ENCODE measurements around the gene MYO3B. TPM values are rescaled to one million over a fixed set of nuclear protein-coding genes. Genes with fewer than 3 reads are reported as not detected.

Gene MYO3B
- total and polyA plus RNA-seq, 8 donors = 1.3 to 4.1 (median 2.6) TPM; not detected in 1

- Histone ChIP-seq H3K4me3 (no peak overlapping the region), H3K27ac (no peak overlapping the region), H3K36me3 (no peaks in the 10 kb centered on the region), H3K9me3 (no peaks in the 10 kb centered on the region), H3K27me3 (peaks cover 13 to 28% of the 10 kb centered on the region in 2 donors), H3K4me1 (peaks cover 0 to 3% of the 10 kb centered on the region in 2 donors)
- no peak for DNase-seq
- intact Hi-C loops (cut with DNase I) = no loop called here
- no peak for TF ChIP-seq CTCF (IDR thresholded peaks at IDR 0.05)
- no peak for ATAC-seq
Observed at GRCh38 chr2:170362313-170362870, 184.4 kb downstream of the MYO3B start.

GRCh38 chr2:170362871-170363631 lies 185.1 kb downstream of the MYO3B start:
- no peak overlapping the region for H3K4me3 ChIP-seq
- DNase-seq (no peak), ATAC-seq (no peak)
- peaks cover 0 to 3% of the 10 kb centered on the region in 2 donors for H3K4me1 ChIP-seq
- intact Hi-C loops (cut with DNase I) = no loop called here
- H3K27me3 ChIP-seq = peaks cover 18 to 34% of the 10 kb centered on the region in 2 donors
- no peak overlapping the region for H3K27ac ChIP-seq
- TF ChIP-seq CTCF (IDR thresholded peaks at IDR 0.05) = no peak
- no peaks in the 10 kb centered on the region for H3K9me3 ChIP-seq
- no peaks in the 10 kb centered on the region for H3K36me3 ChIP-seq

GRCh38 chr2:170365003-170365402 lies 187.1 kb downstream of the MYO3B start:
- Histone ChIP-seq H3K27ac (no peak overlapping the region), H3K4me3 (no peak overlapping the region), H3K4me1 (peaks cover 0 to 3% of the 10 kb centered on the region in 2 donors), H3K27me3 (peaks cover 34 to 51% of the 10 kb centered on the region in 2 donors), H3K36me3 (no peaks in the 10 kb centered on the region), H3K9me3 (no peaks in the 10 kb centered on the region)
- no peak for DNase-seq
- intact Hi-C loops (cut with DNase I) = no loop called here
- TF ChIP-seq CTCF (IDR thresholded peaks at IDR 0.05) = no peak
- no peak for ATAC-seq

- Histone ChIP-seq H3K4me1 (peaks cover 0 to 3% of the 10 kb centered on the region in 2 donors), H3K9me3 (no peaks in the 10 kb centered on the region), H3K36me3 (no peaks in the 10 kb centered on the region), H3K4me3 (no peak overlapping the region), H3K27me3 (peaks cover 34 to 55% of the 10 kb centered on the region in 2 donors), H3K27ac (no peak overlapping the region)
- ATAC-seq (no peak), DNase-seq (no peak)
- no peak for TF ChIP-seq CTCF (IDR thresholded peaks at IDR 0.05)
- intact Hi-C loops (cut with DNase I) = no loop called here
Observed at GRCh38 chr2:170365686-170366085, 187.7 kb downstream of the MYO3B start.

- ATAC-seq = no peak
- DNase-seq = no peak
- Histone ChIP-seq H3K4me1 (no peaks in the 10 kb centered on the region), H3K4me3 (no peak overlapping the region), H3K27ac (no peak overlapping the region), H3K27me3 (peaks cover 34 to 60% of the 10 kb centered on the region in 2 donors), H3K36me3 (no peaks in the 10 kb centered on the region), H3K9me3 (no peaks in the 10 kb centered on the region)
- TF ChIP-seq CTCF (IDR thresholded peaks at IDR 0.05) = no peak
- intact Hi-C loops (cut with DNase I) = no loop called here
Observed at GRCh38 chr2:170368370-170368769, 190.4 kb downstream of the MYO3B start.

Measured in left lung (tissue), 10 donors.